GM18907 (cell line): ENCODE measurements around the gene GOLGA6C.
"Not testable (repeated sequence)": the region's sequence is repeated elsewhere in the genome, so short reads cannot be mapped to it uniquely, and the experiment has no call there.

Source experiments
- ATAC-seq: cut with Tn5 transposase; IDR thresholded peaks from one replicate; pipeline ENCODE4 v1.9.1; 2021; ENCODE audit warnings: mild to moderate bottlenecking, moderate library complexity; ENCODE audit not compliant: unreplicated experiment

Gene GOLGA6C

GRCh38 chr15:75258034-75258433 is at the start of gene GOLGA6C:
Gene GOLGA6C, plus strand, starts transcription at chr15:75258334. Its CDS starts 265 bp downstream, at chr15:75258599.
- ATAC-seq: not testable (repeated sequence)

- no peak for ATAC-seq
These were observed 49.4 kb upstream of the GOLGA6C start for GRCh38 chr15:75208501-75209288.

GRCh38 chr15:75209289-75209676 is 48.9 kb upstream of the GOLGA6C start:
- no peak for ATAC-seq

- ATAC-seq: no peak
These were observed 47.3 kb upstream of the GOLGA6C start for GRCh38 chr15:75210811-75211230.

- ATAC-seq: no peak
These were observed 46.5 kb upstream of the GOLGA6C start for GRCh38 chr15:75211436-75212199.

- ATAC-seq: no peak
These were observed 45.8 kb upstream of the GOLGA6C start for GRCh38 chr15:75212200-75212858.

- no peak for ATAC-seq
These were observed 44.8 kb upstream of the GOLGA6C start for GRCh38 chr15:75213212-75213767.

- ATAC-seq: no peak
These were observed 44.3 kb upstream of the GOLGA6C start for GRCh38 chr15:75213768-75214221.

- no peak for ATAC-seq
These were observed 43.6 kb upstream of the GOLGA6C start for GRCh38 chr15:75214293-75215096.

GRCh38 chr15:75215107-75216004 is 42.8 kb upstream of the GOLGA6C start:
- no peak for ATAC-seq

- no peak for ATAC-seq
These were observed 41.1 kb upstream of the GOLGA6C start for GRCh38 chr15:75217012-75217411.

- not testable (repeated sequence) for ATAC-seq
These were observed 40.6 kb upstream of the GOLGA6C start for GRCh38 chr15:75217574-75217973.

- ATAC-seq: not testable (repeated sequence)
These were observed 38.6 kb upstream of the GOLGA6C start for GRCh38 chr15:75219507-75219929.

- no peak for ATAC-seq
These were observed 34.4 kb upstream of the GOLGA6C start for GRCh38 chr15:75223688-75224087.

GRCh38 chr15:75224281-75224680 is 33.9 kb upstream of the GOLGA6C start:
- no peak for ATAC-seq

- ATAC-seq: not testable (repeated sequence)
These were observed 32.9 kb upstream of the GOLGA6C start for GRCh38 chr15:75225102-75225836.

GRCh38 chr15:75225951-75226732 is 32.0 kb upstream of the GOLGA6C start:
- ATAC-seq: no peak

- ATAC-seq: not testable (repeated sequence)
These were observed 31.0 kb upstream of the GOLGA6C start for GRCh38 chr15:75227112-75227511.
